ENCODE results near the gene SLC30A10. TPM values are rescaled to one million over a fixed set of nuclear protein-coding genes. Genes with fewer than 3 reads are reported as not detected.
"Not testable (repeated sequence)": the region's sequence is repeated elsewhere in the genome, so short reads cannot be mapped to it uniquely, and the experiment has no call there.

The SLC30A10 gene
- 0.12 TPM in 1 of 2 replicates, not detected in the other for total RNA-seq (2014; rRNA removed; shearing (Covaris generic))

DNA sequence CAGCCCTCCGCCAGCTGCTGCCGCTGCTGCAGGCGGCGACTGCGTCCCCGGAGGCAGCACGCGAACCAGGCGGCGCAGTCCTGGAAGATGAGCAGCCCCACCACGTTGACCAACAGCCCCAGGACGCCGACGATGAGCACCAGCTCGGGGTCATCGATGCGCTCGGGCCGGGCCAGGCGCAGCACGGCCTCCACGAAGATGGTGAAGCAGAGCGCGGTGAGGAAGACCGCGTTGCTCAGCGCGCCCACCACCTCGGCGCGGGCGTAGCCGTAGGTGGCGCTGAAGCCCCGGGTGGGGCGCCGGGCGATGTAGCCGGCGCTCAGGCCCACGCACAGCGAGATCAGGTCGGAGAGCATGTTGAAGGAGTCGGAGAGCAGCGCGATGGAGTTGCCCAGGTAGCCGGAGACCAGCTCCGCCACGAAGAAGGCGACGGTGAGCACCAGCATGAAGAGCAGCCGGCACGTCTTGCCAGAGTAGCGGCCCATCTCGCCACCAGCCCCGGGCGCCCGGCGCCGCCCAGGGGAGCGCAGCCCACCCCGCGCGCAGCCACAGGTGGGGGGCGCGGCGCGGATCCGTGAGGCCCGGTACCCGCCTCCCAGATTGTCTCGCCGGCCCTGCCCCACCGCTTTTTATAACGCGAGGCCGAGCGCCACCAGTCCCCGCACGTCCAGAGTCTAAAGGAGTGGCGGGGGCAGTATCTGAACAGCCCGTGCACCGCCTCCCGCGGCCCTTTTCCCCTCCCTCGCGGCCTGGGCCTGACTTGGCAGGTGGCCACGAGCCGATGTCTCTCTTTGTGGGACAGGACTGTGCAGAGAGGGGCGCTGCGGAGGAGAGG is at the start of gene SLC30A10:
Gene SLC30A10 (minus strand): TSS at position 602 of the 835 bp plus-strand sequence. CDS start 117 bp downstream, at position 485.
- DNase-seq (ENCODE audit: low spot score), result no peak
- in situ Hi-C loops (cut with HindIII; ENCODE audit: low sequenced_read_pairs), result no loop called here

DNA sequence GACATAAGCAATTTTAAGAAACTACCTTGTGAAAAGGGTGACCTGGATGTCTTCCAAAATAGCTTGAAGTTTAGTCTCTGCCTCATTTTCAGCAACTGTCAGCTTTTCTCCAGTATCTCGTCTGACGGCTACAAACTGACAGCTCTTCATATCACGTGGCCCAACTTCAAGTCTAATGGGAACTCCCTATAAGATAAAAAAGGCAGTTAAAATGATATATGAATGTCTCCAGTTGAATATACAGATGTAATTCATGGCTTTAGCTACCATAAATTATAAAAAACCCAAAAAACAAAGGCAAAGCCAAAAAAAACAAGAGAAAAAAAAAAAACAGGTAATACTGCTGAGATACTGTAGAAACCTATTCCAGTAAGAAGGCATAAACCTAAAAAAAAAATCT is 44.9 kb upstream of the SLC30A10 start:
- DNase-seq (ENCODE audit: low spot score), result no peak
- in situ Hi-C loops (cut with HindIII; ENCODE audit: low sequenced_read_pairs), result no loop called here

DNA sequence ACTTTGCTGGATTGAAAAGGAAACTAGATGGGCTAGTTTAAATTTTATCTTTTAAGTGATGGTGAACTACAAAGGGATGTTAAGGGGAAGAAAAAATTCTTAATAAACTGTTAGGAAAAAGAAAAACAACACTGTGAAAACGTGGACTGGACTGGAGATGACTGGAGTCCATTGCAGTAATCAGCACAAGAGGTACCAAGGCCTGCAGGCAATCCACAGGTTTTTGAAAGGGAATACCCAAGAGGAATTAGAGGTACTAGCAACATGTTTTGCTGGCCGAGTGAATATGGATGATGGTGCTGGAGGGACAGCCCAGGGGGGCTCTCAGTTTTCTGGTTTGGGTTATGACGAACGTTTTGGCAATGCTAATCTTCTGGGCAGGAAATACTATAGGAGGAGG is 39.0 kb upstream of the SLC30A10 start:
- in situ Hi-C loops (cut with HindIII; ENCODE audit: low sequenced_read_pairs), result no loop called here
- no peak for DNase-seq (ENCODE audit: low spot score)

DNA sequence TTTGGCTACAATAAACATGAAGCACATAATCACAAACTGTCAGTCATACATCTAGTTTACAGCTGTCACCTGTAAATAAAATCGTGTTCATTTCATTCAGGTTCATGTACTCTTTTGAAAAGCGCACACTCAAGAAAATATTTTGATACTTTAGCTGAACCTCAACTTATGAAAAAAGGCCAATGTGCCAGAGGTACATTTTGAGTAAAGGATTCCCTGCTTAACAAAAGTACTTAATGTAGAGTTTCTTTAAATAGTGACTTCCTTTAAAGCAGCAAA is 37.7 kb upstream of the SLC30A10 start:
- DNase-seq (ENCODE audit: low spot score), result no peak
- in situ Hi-C loops (cut with HindIII; ENCODE audit: low sequenced_read_pairs), result no loop called here

DNA sequence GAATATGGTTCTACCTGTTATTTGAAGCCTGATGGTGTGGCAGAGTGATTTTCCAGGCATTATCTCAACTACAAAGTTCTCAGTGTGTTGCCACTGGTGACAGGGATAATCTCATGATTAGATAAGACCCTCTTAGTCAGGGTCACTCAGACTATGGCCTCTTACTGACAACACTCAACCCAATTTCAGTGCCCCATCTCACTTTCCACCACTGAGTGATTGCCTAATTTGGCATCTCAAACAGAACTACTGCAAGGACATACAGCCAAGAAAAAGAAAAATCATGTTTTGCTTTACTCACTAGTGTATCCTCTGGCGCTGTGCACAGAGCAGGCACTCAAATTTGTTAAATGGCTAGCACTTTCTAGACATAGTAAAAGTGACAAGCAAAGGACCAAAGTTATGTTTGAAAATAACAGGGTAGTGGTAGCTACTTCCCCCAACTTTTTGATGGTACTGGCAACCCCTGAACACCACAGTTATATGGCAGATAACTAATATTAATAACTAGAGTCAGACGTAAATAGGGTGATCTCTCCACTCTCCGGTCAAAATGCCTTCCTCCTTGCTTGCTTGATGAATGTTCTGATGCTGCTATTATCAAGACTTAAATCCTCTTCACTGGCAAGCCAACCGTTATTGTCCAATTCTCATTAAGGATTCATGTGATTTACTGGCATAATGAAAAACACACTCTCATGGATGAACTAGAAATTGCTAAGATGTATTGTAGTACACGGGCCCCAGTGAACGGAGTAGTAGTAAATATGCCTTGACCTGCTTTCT is 37.1 kb upstream of the SLC30A10 start:
- DNase-seq (ENCODE audit: low spot score), result no peak
- in situ Hi-C loops (cut with HindIII; ENCODE audit: low sequenced_read_pairs), result no loop called here

DNA sequence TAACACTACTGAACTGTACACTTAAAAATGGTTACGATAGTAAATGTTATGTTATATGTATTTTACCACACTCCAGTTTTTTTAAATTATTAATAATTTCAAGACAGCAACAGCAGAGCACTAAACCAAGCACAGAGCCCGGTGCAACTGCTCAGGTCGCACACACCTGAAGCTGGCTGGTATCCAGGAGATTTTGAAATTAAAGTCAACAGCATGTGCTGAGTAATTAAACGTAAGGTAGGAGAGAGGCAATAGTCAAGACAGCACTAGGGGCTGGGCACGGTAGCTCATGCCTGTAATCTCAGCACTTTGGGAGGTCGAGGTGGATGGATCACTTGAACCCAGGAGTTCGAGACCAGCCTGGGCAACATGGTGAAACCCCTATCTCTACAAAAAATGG is 35.1 kb upstream of the SLC30A10 start:
- DNase-seq (ENCODE audit: low spot score), result no peak
- in situ Hi-C loops (cut with HindIII; ENCODE audit: low sequenced_read_pairs), result no loop called here

DNA sequence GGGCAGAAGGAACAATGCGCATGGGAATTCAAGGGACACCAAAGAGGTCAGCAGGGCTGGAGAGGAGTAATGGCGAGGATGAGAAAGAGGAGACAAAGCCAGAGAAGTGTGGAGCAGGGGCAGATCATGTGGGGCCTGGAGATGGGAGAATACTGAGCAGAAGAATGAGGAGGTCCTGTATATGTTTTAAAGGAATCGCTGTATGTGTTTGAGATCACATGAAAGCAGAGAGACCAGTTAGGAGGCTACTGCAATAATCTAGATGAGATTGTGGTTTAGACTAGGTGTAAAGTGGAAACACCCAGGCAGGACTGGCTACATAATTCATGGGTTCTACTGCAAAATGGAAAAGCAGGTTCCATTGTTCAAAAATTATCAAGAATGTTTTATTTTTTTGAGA is 33.3 kb upstream of the SLC30A10 start:
- no peak for DNase-seq (ENCODE audit: low spot score)
- in situ Hi-C loops (cut with HindIII; ENCODE audit: low sequenced_read_pairs), result no loop called here

DNA sequence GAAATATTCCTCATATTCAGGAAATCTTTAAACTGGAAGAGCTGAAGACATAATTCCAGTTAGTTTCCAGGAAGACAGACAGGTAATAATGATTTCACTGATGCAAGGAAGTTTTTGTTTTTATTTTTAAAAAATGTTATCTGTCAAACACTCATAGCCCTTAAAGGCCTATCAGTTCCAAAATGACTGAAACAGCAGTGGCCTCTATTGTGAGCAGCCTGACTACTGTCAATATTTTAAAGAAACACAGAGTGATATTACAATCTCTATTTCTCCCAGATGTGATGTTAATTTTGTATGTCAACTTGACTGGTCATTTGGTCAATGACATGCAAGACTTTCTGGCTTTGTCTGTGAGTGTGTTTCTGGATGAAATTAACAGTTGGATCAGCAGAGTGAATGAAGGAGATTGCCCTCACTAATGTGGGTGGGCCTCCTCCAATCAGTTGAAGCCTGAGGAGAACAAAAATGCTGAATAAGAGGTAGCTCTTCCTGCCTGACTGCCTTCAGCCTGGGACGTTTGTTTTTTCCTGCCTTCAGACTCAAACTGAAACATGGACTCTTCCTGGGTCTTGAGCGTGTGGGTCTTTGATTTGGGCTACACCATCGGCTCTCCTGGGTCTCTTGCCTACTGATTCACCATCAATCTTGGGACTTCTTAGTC is 31.3 kb upstream of the SLC30A10 start:
- DNase-seq (ENCODE audit: low spot score), result no peak
- in situ Hi-C loops (cut with HindIII; ENCODE audit: low sequenced_read_pairs), result no loop called here

DNA sequence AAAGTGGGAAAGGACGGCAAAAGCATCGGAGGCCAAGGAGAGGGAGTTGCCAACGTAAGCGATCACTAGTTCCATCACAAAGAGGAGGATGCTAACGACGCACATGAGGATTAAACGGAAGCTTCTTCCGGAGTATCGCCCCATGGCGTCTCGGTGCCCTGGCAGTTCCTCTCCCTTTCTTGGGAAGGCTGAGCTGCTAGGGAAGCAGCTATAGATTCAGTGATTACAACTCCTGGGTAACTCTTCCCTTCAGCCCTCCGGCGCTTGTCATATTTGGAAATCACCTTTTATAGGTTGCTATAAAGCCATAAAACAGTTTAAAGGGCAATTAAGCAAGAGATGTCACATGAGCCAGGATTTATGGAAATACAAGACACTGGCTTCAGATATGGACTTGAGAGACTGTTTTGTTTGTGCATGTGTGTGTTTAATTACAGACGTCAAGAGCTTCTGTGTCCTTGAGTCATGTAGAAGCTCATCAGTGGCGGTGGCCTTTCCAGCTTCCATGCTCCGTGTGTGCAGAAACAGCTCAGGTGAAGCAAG is 30.6 kb upstream of the SLC30A10 start:
- DNase-seq (ENCODE audit: low spot score), result no peak
- in situ Hi-C loops (cut with HindIII; ENCODE audit: low sequenced_read_pairs), result no loop called here

DNA sequence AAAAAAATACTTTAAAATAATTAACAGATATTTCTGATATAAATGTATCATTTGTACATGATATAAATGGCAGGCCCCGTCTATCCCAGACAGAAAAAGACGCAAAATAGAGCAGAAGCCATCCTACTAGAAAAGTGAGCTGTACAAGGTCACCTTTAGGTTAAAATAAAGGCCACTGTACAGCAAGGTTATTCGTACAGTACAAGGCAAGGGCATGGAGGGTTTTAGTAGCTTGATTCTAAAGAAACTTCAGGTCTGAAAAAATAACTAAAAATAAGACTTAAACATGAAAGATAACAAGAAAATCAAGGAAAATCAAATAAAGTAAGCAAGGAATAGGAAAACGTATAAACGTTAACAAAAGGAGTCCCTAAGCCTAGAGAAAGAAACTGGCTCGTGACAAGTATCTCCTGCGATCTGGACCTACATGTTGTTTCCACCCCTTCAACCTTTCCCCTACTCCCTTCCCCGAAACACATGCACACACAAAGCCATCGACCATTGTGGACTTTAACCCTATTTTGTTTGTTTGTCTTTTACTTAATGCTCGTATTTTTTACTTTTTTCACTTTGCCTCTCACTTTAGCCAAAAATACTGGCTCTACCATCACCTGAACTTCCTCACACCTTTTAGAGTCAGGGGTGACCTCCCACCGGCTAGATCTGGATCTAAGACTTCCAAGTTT is 26.5 kb upstream of the SLC30A10 start:
- in situ Hi-C loops (cut with HindIII; ENCODE audit: low sequenced_read_pairs), result no loop called here
- no peak for DNase-seq (ENCODE audit: low spot score)

DNA sequence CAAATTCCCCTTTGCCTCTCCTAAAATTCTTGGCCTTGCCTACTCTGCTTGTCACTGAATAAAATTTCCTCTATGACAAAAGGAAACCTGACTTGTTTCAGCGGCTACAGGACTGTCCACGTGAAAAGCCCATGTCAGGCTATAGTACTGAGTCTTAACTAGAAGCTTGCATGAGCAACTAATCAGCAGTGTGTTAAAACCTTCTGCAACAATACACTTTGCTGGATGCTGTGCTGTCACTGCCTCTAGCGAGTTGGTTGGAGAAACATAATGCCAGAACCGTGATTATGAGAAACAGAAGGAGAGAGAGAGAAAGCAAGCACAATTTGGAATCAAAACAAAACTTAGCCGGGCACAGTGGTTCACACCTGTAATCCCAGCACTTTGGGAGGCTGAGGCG is 25.7 kb upstream of the SLC30A10 start:
- in situ Hi-C loops (cut with HindIII; ENCODE audit: low sequenced_read_pairs), result no loop called here
- DNase-seq (ENCODE audit: low spot score), result no peak

DNA sequence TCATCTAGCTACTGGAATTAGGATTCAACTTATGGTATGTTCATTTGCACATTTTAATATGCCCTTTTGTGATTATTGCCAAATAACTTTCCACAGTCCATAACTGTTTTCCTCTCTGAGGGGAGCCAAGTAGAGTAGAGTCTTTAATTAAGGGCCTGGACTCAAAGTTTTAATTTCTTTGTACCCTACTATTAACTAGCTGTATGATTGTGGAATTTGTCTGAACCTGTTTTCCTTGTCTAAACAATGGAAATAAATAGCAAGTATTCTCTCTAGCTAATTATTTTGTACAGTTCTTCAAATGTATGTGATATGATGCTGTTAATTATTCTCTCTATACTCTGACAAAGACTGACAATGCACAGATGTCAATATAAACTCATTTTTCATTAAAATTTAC is 24.0 kb upstream of the SLC30A10 start:
- DNase-seq (ENCODE audit: low spot score), result no peak
- in situ Hi-C loops (cut with HindIII; ENCODE audit: low sequenced_read_pairs), result no loop called here

DNA sequence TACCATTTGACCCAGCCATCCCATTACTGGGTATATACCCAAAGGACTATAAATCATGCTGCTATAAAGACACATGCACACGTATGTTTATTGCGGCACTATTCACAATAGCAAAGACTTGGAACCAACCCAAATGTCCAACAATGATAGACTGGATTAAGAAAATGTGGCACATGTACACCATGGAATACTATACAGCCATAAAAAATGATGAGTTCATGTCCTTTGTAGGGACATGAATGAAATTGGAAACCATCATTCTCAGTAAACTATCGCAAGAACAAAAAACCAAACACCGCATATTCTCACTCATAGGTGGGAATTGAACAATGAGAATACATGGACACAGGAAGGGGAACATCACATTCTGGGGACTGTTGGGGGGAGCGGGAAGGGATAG is 20.9 kb upstream of the SLC30A10 start:
- in situ Hi-C loops (cut with HindIII; ENCODE audit: low sequenced_read_pairs), result not testable (repeated sequence)

DNA sequence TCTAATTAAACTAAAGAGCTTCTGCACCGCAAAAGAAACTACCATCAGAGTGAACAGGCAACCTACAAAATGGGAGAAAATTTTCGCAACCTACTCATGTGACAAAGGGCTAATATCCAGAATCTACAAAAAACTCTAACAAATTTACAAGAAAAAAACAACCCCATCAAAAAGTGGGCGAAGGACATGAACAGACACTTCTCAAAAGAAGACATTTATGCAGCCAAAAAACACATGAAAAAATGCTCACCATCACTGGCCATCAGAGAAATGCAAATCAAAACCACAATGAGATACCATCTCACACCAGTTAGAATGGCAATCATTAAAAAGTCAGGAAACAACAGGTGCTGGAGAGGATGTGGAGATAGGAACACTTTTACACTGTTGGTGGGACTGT is 20.4 kb upstream of the SLC30A10 start:
- in situ Hi-C loops (cut with HindIII; ENCODE audit: low sequenced_read_pairs); DNase-seq (ENCODE audit: low spot score): not testable (repeated sequence)

More for the DNA sequence above, 20.9 kb upstream of the SLC30A10 start:
- not testable (repeated sequence) for DNase-seq (ENCODE audit: low spot score)

DNA sequence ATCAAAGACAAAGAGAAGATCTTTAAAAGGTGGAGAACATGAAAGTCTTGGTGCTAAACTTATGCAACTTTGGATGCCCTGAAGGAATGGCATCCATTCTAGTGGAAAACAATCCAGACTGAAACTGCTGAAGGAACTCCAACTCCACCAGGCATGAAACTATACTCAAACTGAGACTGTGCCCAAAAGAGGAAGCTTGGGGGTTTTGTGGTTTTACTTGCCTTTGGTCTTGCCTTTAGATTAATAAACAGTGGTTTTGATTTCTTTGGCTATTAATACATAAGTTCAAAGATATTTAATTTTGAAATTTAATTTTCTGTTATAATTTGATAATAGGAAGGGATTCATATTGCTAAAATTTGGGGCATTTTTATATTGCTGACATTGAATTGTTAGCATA is 17.4 kb upstream of the SLC30A10 start:
- in situ Hi-C loops (cut with HindIII; ENCODE audit: low sequenced_read_pairs), result no loop called here
- DNase-seq (ENCODE audit: low spot score), result no peak

DNA sequence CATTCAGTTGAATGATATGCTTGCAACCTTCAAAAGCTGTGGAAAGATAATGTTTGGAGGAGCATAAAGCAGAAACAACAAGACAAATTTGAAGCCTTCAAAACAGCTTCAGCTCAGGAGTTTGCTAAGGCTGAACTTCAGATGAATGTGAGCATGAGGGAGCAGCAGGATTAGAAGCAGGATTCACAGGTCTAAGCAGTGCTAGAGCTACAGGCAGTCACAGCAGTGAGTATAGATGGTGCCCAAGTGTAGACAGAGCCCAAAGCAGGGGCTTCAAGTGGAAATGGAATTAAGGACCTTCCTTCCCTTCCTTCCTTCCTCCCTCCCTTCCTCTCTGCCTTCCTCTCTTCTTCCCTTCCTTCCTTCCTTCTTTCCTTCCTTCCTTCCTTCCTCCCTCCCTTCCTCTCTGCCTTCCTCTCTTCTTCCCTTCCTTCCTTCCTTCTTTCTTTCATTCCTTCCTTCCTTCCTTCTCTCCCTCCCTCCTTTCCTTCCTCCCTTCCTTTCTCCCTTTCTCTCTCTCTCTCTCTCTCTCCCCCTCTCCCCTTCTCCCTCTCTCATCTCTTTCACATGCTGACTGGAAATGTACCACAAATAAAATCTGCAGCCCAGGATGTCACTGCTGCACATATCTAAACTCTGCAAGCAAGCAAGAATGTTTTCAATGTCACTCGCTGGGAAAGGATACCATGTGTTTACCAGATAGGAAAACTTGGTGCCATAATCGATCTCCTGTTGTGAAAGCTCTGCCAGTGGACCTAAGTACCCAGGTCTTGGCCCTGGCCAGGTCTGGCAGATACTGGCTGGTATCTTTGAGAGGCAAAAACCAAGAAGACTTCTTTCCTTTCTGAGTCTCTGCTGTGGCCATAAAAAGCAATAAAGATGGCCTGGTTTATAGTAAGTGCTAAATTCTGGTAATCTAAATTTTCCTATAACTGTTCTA is 13.1 kb upstream of the SLC30A10 start:
- in situ Hi-C loops (cut with HindIII; ENCODE audit: low sequenced_read_pairs), result no loop called here

DNA sequence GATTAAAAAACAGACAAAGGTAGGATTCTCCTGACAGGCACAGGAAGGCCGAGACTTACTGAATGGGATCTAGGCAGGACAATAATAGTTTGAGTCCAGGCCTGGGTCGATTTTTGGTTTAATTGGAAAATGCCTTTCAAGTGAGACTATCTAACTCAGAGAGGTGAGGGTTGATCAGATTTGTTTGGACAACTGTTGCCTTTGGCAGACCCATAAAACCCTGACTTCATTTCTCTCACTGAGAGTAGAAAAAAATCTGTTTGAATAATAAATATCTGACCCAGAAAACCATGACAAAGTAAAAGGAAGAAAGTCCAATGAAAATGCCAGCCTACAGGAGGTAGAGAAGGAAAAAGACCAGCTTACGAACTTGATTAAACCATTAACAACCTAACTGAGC is 12.3 kb upstream of the SLC30A10 start:
- in situ Hi-C loops (cut with HindIII; ENCODE audit: low sequenced_read_pairs), result no loop called here
- no peak for DNase-seq (ENCODE audit: low spot score)

More for the DNA sequence above, 13.1 kb upstream of the SLC30A10 start:
- no peak for DNase-seq (ENCODE audit: low spot score)

DNA sequence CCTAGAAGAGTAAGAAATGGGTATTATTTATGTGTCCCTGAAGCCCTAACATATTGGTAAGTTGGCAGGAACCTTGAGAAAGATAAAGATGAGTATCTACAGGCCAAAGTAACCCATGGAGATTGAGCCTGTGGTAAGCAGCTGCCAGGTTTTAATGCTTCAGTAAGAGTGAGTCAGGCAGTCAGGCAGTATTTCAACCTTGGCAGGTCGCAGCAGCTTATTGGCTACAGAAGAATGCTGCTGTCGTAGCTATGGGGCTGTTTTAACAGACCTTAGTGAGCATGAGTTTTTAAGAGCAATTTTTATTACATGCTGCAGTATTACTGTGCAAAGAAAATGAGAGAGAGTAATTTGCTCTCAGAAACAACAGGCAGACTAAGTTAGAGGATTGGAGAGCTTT is 10.3 kb upstream of the SLC30A10 start:
- in situ Hi-C loops (cut with HindIII; ENCODE audit: low sequenced_read_pairs), result no loop called here
- DNase-seq (ENCODE audit: low spot score), result no peak

Data from G401 (cell line).